NCI-H2029 treated with DMSO at 0.1 percent for 48 hours (cell line): ENCODE measurements around the gene TMEM178B.

ENCODE experiments used
- DNase-seq: peaks from one replicate; lab custom pipeline; 2025; lab: John Stamatoyannopoulos, UW

The TMEM178B gene

DNA sequence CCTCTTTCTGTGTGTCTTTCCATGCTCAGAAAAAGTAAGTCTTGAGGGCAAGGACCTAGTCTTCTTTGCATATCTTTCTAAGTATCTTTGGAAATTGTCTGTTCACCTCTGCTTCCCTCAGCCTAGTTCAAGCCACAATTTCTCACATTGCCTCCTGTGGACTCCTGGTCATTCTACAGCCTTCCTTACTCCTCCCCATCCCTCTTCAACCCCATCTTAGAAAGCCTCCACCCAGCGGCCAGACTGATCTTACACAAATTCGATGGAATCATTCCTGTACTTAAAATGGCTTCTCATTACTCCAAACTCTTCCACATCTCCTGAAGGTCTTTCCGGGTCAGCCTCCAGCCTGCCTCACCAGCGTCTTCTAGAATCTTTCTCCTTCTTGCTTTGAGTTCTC lies 453.2 kb downstream of the TMEM178B start:
- DNase-seq = no peak

DNA sequence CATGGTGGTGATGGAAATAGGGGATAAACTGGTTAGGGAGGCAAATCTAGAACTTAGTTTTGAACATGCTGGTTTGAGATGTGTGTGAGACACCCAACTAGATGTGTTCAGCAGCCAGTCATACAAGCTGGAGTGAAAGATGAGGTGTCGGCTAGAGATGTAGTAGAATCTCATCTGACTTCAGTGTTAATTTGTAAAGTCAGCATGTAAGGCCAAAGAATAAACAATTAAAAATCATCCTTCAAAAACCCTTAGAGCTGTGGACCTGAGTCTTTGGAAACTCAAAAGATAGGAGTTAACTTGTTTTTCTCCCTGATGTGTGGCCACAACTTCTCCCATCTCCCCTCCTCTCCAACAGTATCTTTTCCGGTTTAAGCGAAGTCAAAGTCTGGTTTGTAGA lies 454.5 kb downstream of the TMEM178B start:
- no peak for DNase-seq
